ENCODE data around the gene CDCA8. TPM values are rescaled to one million over a fixed set of nuclear protein-coding genes. Genes with fewer than 3 reads are reported as not detected.

The CDCA8 gene
- total and polyA plus RNA-seq, 2 of the 4 experiments (the other 2 are of a cell fraction) = 5.9 to 25.7 TPM

DNA sequence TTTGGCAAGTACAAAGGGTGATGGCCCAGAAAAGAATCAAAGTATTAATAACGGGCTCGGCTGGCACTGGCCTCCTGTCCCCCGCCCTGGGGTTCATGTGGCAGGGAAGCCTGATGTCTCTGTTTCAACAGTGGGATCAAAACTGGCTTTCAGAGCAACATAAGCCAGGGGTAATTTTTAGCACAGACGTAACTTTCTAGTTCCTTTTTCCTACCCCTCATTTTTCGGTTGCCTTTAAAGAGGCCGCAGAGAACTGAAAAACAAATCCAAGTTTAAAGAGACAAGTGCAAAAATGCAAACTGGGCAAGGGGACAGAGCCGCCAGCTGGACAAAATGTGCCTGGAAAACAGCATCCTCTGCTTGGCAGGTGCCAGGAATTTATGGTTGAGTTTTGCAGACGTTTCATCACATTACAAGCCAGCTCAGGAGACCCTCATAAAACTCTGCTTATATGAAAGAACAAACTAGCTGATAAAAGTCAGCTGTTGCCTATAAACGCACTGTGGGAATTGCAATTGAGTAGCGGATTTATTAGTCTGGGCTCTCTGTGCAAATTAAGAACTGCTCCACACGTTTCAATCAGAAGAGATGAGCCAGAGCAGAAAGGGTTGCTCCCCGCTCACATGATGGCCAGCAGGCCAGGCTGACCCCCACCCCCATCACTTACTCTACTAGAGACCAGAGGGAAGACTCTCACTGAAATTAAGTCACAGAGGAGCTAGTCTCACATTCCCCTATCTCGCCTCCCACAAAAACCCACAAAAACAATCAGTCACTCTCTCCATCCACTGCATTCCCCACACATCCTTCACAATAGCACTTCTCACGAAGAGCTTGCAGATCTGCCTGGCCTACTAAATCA lies 15.8 kb upstream of the CDCA8 start:
- no peak overlapping the region for H4K8ac ChIP-seq (ENCODE audit: low read depth in 2 of 2, low read length in 2 of 2)
- H3K18ac ChIP-seq (ENCODE audit: low read depth, low read length) = no peak overlapping the region
- no peak overlapping the region for H3K4me3 ChIP-seq (ENCODE audit: insufficient read depth, low read depth, low read length)
- no peak overlapping the region for H3K27ac ChIP-seq (ENCODE audit: insufficient read depth, low read length)
- H3K4me2 ChIP-seq (ENCODE audit: low read depth, low read length) = no peak overlapping the region
- H2BK15ac ChIP-seq (ENCODE audit: low read depth, low read length) = no peak overlapping the region
- H3K27me3 ChIP-seq (ENCODE audit: control insufficient read depth, insufficient read depth, low read length) = peaks cover 38% of the 10 kb centered on the region
- H4K5ac ChIP-seq (ENCODE audit: low read depth, low read length) = no peak overlapping the region
- intact Hi-C loops (cut with micrococcal nuclease) = no loop called here
- ChIA-PET CTCF (no interaction called here), POLR2A (ENCODE audit: unreplicated experiment) (no interaction called here)
- no peak overlapping the region for H3K9ac ChIP-seq (ENCODE audit: low read depth, low read length)
- H2BK20ac ChIP-seq (ENCODE audit: low read depth, low read length) = no peak overlapping the region
- H3K36me3 ChIP-seq (ENCODE audit: control insufficient read depth, insufficient read depth, low read length) = 0 out of 2 replicates have a peak, but pooled peaks cover 4% of the 10 kb centered on the region
- TF ChIP-seq MXI1 (IDR thresholded peaks at IDR 0.05; ENCODE audit: borderline replicate concordance, low read depth, low read length) (no peak), MAFK (IDR thresholded peaks at IDR 0.05; ENCODE audit: low read depth, low read length) (no peak), NFE2L2 (IDR thresholded peaks at IDR 0.05; ENCODE audit: low read depth, low read length) (no peak), BHLHE40 (IDR thresholded peaks at IDR 0.05; ENCODE audit: low read depth, low read length) (no peak), RAD21 (IDR thresholded peaks at IDR 0.05; ENCODE audit: low read length) (no peak), CTCF (conservative IDR thresholded peaks at IDR 0.05; ENCODE audit: low read depth, low read length) (no peak), RCOR1 (IDR thresholded peaks at IDR 0.05; ENCODE audit: insufficient replicate concordance, low read length) (no peak), MAZ (IDR thresholded peaks at IDR 0.05; ENCODE audit: borderline replicate concordance, low read depth, low read length) (no peak), CEBPB (IDR thresholded peaks at IDR 0.05; ENCODE audit: low read depth, low read length) (no peak), FOS (IDR thresholded peaks at IDR 0.05; ENCODE audit: low read depth, low read length) (no peak), RFX5 (IDR thresholded peaks at IDR 0.05; ENCODE audit: low read depth, low read length) (no peak)
- TF ChIP-seq, protein P1, sequence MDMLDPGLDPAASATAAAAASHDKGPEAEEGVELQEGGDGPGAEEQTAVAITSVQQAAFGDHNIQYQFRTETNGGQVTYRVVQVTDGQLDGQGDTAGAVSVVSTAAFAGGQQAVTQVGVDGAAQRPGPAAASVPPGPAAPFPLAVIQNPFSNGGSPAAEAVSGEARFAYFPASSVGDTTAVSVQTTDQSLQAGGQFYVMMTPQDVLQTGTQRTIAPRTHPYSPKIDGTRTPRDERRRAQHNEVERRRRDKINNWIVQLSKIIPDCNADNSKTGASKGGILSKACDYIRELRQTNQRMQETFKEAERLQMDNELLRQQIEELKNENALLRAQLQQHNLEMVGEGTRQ (IDR thresholded peaks at IDR 0.05; ENCODE audit: low read depth, low read length) = no peak
- TF ChIP-seq, protein P2, sequence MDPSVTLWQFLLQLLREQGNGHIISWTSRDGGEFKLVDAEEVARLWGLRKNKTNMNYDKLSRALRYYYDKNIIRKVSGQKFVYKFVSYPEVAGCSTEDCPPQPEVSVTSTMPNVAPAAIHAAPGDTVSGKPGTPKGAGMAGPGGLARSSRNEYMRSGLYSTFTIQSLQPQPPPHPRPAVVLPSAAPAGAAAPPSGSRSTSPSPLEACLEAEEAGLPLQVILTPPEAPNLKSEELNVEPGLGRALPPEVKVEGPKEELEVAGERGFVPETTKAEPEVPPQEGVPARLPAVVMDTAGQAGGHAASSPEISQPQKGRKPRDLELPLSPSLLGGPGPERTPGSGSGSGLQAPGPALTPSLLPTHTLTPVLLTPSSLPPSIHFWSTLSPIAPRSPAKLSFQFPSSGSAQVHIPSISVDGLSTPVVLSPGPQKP (IDR thresholded peaks at IDR 0.05; ENCODE audit: borderline replicate concordance, low read depth, low read length) = no peak
- no peak overlapping the region for H2AFZ ChIP-seq (replicated peaks; ENCODE audit: low read length, poor library complexity)
- no peak overlapping the region for H2BK120ac ChIP-seq (ENCODE audit: low read depth, low read length)
- ATAC-seq (ENCODE audit: low read depth) (no peak), DNase-seq (no peak)
- H2AK5ac ChIP-seq (ENCODE audit: low read depth, low read length) = no peak overlapping the region
- H3K9me3 ChIP-seq (ENCODE audit: control insufficient read depth, insufficient read depth, low read length) = no peaks in the 10 kb centered on the region
- 33% methylated on average over 3 of the region's 14 CpGs; no CpG with 5 or more reads in 1 of the 2 experiments for WGBS, 2 experiments (ENCODE audit: extremely low coverage in 2 of 2, insufficient read length in 1 of 2)
- no peak overlapping the region for H3K14ac ChIP-seq (replicated peaks; ENCODE audit: low read depth, low read length)
- no peak overlapping the region for H3K56ac ChIP-seq (ENCODE audit: extremely low read depth, insufficient read depth, low read length)
- no peak overlapping the region for H2BK5ac ChIP-seq (ENCODE audit: low read depth, low read length, poor library complexity, severe bottlenecking)
- no peaks in the 10 kb centered on the region for H3K79me1 ChIP-seq (ENCODE audit: low read depth in 1 of 2, low read length in 2 of 2)
- dilution Hi-C loops (cut with HindIII; ENCODE audit: low sequenced_read_pairs, unreplicated experiment) = no loop called here
- no peaks in the 10 kb centered on the region for H3K4me1 ChIP-seq (ENCODE audit: control insufficient read depth, insufficient read depth, low read length)
- H3K9me1 ChIP-seq (ENCODE audit: insufficient read depth, low read length) = no peaks in the 10 kb centered on the region
- no peak overlapping the region for H3K4ac ChIP-seq (ENCODE audit: low read depth, low read length)
- no peak overlapping the region for H3K23ac ChIP-seq (ENCODE audit: low read depth, low read length)
- no peak overlapping the region for H2AK9ac ChIP-seq (replicated peaks; ENCODE audit: low read depth, low read length, poor library complexity)
- H4K91ac ChIP-seq (ENCODE audit: insufficient read depth, low read depth, low read length) = no peak overlapping the region
- H4K20me1 ChIP-seq (ENCODE audit: insufficient read depth, low read length) = no peaks in the 10 kb centered on the region
- no TSS peak for BruUV-seq (replicated peaks)
- in situ Hi-C loops (cut with MboI; ENCODE audit: low sequenced_read_pairs) = no loop called here

Measured in IMR-90 (cell line).